NT2/D1 (cell line): ENCODE results near the gene TKTL1.

ENCODE experiments used
- DNase-seq: peaks from one replicate; pipeline ENCODE4 v3.0.0-alpha.2; 2011; ENCODE audit warnings: low read depth, low spot score
- H3K27me3 ChIP-seq: 2 replicates; pipeline ENCODE4 v1.6.0; 2011; ENCODE audit warnings: mild to moderate bottlenecking; ENCODE audit not compliant: insufficient read length, insufficient read depth
- H3K36me3 ChIP-seq: 2 replicates; pipeline ENCODE4 v1.6.1; 2011; ENCODE audit warnings: mild to moderate bottlenecking, low read length, mixed read lengths; ENCODE audit not compliant: insufficient read depth, insufficient read length
- H3K4me1 ChIP-seq: 2 replicates; pipeline ENCODE4 v1.5.1; 2011; ENCODE audit not compliant: insufficient read depth, insufficient read length
- H3K4me3 ChIP-seq: 2 replicates; pipeline ENCODE4 v1.5.1; 2011; ENCODE audit warnings: low read depth; ENCODE audit not compliant: insufficient read length
- H3K9ac ChIP-seq: 2 replicates; pipeline ENCODE4 v1.6.0; 2011; ENCODE audit warnings: low read depth; ENCODE audit not compliant: insufficient read length
- H3K9me3 ChIP-seq: 2 replicates; pipeline ENCODE4 v1.5.1; 2011; ENCODE audit warnings: mild to moderate bottlenecking, low read length; ENCODE audit not compliant: insufficient read depth
- SUZ12 ChIP-seq: IDR thresholded peaks from 2 replicates; pipeline ENCODE4 v1.6.1; 2011; ENCODE audit not compliant: insufficient read length, insufficient read depth; ENCODE audit errors: extremely low read depth
- YY1 ChIP-seq: IDR thresholded peaks from 2 replicates; pipeline ENCODE4 v1.6.1; 2011; ENCODE audit not compliant: insufficient read length, insufficient read depth
- ZNF274 ChIP-seq: IDR thresholded peaks from 2 replicates; pipeline ENCODE4 v1.6.1; 2011; ENCODE audit warnings: mild to moderate bottlenecking, low read depth, low read length

The TKTL1 gene

DNA sequence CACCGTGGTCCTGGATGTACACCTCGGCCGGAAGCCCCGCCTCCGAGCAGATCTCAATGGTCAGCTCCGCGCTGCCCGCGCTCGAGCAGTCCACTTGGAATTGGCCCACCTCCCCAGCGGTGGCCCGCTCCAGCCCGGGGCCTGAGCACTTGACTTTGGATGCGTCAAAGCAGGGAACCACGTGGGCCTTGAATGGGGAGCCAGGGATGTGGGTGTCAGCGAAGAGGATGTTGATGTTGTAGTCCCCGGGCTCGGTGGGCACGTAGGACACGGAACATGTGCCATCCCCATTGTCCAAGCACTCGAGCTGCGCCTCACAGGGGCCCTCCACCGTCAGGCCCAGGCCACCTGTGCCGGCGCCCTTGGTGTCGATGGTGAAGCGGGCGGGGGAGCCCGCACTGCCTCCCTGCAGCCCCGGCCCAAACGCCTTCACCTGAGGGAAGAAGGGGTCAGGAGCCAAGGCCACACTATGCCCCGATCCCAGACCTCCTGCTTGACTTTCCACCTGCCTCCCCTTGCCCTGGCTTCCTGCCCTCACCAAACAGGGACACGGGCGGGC lies 64.6 kb downstream of the TKTL1 start:
- Histone ChIP-seq H3K9ac (no peak overlapping the region), H3K4me3 (no peak overlapping the region), H3K9me3 (no peaks in the 10 kb centered on the region), H3K4me1 (no peaks in the 10 kb centered on the region), H3K36me3 (peaks cover 89% of the 10 kb centered on the region), H3K27me3 (no peaks in the 10 kb centered on the region)
- no peak for DNase-seq
- TF ChIP-seq SUZ12 (no peak), ZNF274 (no peak), YY1 (no peak)

GRCh38 chrX:154362085-154362742 lies 66.6 kb downstream of the TKTL1 start:
- Histone ChIP-seq H3K36me3 (peaks cover 87% of the 10 kb centered on the region), H3K9ac (no peak overlapping the region), H3K27me3 (no peaks in the 10 kb centered on the region), H3K4me1 (no peaks in the 10 kb centered on the region), H3K9me3 (no peaks in the 10 kb centered on the region), H3K4me3 (no peak overlapping the region)
- no peak for DNase-seq
- TF ChIP-seq SUZ12 = no peak
- no peak for TF ChIP-seq YY1
- no peak for TF ChIP-seq ZNF274

DNA sequence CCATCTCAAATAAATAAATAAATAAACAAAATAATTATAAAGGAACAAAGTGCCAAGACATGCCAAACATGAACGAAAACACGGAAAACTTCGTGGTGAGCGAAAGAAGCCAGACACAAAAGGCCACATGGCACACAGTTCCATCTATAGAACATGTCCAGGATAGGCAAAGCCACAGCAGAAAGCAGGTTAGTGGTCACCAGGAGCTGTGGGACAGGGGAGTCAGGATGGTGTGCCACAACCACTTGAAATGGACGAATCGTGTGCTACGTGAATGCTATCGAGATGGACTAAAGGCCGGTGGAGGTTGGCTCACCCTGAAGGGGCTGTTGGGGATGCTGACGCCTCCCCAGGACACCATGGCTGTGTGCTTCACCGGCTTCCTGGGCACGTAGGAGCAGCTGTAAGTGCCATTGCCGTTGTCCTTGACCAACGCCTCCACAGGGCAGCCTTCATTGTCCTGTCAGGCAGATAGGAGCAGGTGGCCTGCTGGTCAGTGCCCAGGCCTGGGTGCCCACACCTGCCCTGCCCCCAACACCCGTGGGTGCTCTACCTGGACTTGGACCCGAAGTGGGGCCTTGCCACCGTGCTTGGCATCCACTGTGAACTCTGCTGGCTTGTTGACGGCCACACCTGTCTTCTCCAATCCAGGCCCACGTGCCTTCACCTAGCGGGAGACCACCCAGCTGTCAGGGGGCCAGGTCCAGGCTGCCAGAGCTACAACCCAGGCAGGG lies 68.3 kb downstream of the TKTL1 start:
- no peak overlapping the region for H3K9ac ChIP-seq
- TF ChIP-seq SUZ12 = no peak
- TF ChIP-seq ZNF274 = no peak
- TF ChIP-seq YY1 = no peak
- peaks cover 4% of the 10 kb centered on the region for H3K4me1 ChIP-seq
- no peak for DNase-seq
- H3K4me3 ChIP-seq = no peak overlapping the region
- H3K27me3 ChIP-seq = no peaks in the 10 kb centered on the region
- H3K9me3 ChIP-seq = no peaks in the 10 kb centered on the region
- peaks cover 86% of the 10 kb centered on the region for H3K36me3 ChIP-seq

DNA sequence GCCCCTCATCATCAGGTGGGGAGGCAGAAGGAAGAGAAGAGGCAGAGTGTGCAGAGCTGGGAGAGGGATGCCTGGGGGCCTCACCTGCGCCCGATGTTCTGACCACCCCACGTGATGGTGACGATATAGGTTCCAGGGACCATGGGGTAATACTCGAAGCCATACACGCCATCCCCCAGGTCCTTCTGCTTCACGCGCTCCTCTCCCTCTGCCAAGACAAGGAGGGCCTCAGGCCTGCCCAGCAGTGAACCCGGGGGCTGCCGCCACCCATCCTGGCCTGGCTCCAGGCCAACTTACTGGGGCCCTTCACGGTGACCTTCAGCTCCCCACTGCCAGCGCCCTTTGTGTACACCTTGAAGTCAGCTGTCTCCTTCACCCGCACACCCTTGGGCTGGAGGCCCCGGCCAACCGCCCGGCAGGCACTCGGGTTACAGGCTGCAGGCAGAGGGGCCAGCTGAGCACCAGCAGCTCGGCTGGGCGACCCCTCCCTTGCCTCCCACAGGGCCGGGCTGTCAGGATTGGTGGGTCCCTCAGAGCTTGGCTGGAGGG lies 69.5 kb downstream of the TKTL1 start:
- no peaks in the 10 kb centered on the region for H3K9me3 ChIP-seq
- H3K4me1 ChIP-seq = peaks cover 4% of the 10 kb centered on the region
- peaks cover 81% of the 10 kb centered on the region for H3K36me3 ChIP-seq
- no peak for TF ChIP-seq ZNF274
- TF ChIP-seq SUZ12 = no peak
- no peak for TF ChIP-seq YY1
- no peak for DNase-seq
- H3K4me3 ChIP-seq = no peak overlapping the region
- no peak overlapping the region for H3K9ac ChIP-seq
- no peaks in the 10 kb centered on the region for H3K27me3 ChIP-seq

GRCh38 chrX:154365997-154366665 lies 70.5 kb downstream of the TKTL1 start:
- DNase-seq = no peak
- Histone ChIP-seq H3K9ac (peak overlapping the region; percentile 21), H3K4me3 (no peak overlapping the region), H3K36me3 (peaks cover 80% of the 10 kb centered on the region), H3K27me3 (no peaks in the 10 kb centered on the region), H3K4me1 (peaks cover 4% of the 10 kb centered on the region), H3K9me3 (no peaks in the 10 kb centered on the region)
- no peak for TF ChIP-seq SUZ12
- TF ChIP-seq YY1 = no peak
- no peak for TF ChIP-seq ZNF274

DNA sequence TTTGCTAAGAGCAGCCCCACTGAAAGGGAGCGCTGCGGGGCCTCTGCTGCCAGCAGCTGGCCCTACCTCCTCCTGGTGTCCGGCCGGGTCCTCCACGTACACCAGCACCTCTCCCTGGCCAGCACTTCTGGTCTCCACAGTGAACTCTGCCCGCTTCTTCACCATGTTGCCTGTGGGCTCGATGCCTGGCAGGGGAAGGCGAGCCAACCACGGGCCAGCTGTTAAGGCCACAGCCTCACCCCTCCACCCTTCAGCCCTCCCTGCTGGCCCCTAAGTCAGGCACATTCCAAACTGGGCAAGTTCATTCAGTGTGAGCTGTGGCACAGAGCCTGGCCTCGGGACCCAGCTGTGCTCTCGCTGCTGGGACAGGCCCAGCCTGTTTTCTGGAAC lies 71.1 kb downstream of the TKTL1 start:
- no peak for DNase-seq
- H3K4me3 ChIP-seq = no peak overlapping the region
- H3K4me1 ChIP-seq = peaks cover 4% of the 10 kb centered on the region
- no peak for TF ChIP-seq SUZ12
- TF ChIP-seq YY1 = no peak
- TF ChIP-seq ZNF274 = no peak
- H3K9me3 ChIP-seq = no peaks in the 10 kb centered on the region
- peak overlapping the region; percentile 21 for H3K9ac ChIP-seq
- H3K36me3 ChIP-seq = peaks cover 74% of the 10 kb centered on the region
- H3K27me3 ChIP-seq = no peaks in the 10 kb centered on the region
